NCI-H2196 treated with DMSO at 0.1 percent for 48 hours (cell line): ENCODE data around the gene RDM1.

Experiments used
- DNase-seq: peaks from one replicate; lab custom pipeline; 2025; ENCODE audit not compliant: unreplicated experiment; lab: John Stamatoyannopoulos, UW

The RDM1 gene

GRCh38 chr17:35934760-35935159, 4.2 kb upstream of the RDM1 start:
- no peak for DNase-seq

- DNase-seq, result no peak
Observed at GRCh38 chr17:35932586-35932985, 2.0 kb upstream of the RDM1 start.

GRCh38 chr17:35931794-35932425, 1.3 kb upstream of the RDM1 start:
- no peak for DNase-seq

GRCh38 chr17:35927714-35928113, 2.9 kb downstream of the RDM1 start:
- DNase-seq, result no peak

DNA sequence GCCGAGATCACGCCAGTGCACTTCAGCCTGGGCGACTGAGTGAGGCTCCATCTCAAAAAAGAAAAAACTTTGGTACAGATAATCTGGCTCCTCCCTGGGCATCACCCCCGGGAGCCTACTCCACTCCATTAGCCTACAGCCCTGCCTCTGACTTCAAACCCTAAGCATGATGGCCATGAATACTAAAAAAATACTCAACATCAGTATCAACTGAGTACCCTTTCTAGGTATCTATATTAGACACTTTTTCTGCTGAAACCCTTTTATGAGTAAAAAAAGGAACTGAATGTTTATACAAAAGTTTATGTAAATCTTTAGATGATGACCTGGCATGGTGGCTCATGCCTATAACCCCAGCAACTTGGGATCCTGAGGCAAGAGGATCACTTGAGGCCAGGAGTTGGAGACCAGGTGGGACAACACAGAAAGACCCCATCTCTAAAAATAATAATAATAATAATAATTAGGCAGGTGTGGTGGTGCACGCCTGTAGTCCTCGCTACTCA, 6.9 kb downstream of the RDM1 start:
- no peak for DNase-seq

GRCh38 chr17:35920229-35920628, 10.3 kb downstream of the RDM1 start:
- DNase-seq, result no peak

DNA sequence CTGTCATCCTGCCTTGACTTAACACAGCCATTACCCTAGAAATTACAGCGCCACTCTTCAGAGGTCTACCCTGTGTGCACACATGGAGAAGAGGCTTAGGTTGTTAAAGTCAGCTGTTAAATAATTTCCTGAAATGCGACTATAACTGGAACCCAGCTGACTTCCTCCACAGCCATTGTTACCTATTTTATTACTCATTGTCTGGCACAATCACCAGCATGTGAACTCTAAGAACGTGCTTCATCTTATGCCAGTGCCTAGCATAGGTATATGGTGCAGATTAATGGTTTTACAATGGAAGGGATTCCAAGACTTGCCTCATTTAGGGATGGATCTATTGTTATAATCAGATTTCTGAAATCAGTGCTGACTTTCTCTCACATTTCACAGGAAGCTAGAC, 11.9 kb downstream of the RDM1 start:
- no peak for DNase-seq

- no peak for DNase-seq
Observed at GRCh38 chr17:35917519-35918213, 12.9 kb downstream of the RDM1 start.

DNA sequence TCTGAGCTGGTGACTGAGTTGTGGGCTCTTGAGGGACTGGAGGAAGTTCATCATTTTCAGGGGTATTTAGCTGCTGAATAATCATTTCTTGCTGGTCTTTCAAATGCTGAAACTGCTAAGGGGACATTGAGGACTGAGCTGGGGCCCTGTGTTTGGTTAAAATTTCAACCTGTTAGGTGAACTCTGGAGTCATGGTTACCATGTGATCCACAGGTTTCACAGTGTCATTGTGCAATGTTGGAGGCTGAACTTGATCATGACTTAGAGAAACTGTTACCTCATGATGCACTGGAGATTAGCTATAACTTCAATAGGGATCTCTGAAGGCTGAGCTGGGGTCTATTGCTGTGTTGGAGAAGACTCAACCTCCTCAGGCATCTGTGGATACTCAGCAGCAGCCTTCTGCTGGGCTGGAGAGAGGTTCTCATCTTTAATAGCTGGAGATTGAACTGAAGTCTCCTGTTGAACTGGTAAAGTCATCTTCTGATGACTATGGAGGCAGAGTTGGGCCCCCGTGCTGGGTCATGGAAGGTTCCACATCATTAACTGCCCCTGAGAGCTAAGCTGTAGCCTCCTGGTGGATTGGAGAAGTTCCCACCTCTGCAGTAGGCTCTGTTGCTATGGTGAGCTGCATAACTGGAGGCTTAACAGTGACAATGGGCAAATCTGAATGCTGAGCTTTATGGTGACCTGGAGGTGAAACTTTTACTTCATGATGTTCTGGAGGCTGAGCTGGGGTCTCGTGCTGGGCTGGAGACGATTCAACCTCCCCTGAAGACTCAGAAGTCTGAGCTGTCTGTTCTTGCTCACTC, 15.2 kb downstream of the RDM1 start:
- no peak for DNase-seq

DNA sequence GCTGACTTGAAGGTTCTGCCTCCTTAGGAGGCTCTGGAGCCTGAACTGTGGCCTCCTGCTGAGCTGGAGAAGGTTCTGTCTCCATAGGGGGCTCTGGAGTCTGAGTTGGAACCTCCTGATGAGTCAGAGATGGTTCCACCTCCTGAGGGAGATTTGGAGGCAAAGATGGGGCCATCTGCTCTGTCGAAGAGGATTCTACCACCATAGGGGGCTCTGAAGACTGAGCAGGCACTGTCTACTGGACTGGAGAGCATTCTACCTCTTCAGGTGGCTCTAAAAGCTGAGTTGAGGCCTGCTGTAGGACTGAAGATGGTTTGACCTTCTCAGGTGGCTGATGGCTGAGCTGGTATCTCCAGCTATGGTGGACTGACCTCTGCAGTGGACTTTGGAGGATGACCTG, 16.2 kb downstream of the RDM1 start:
- DNase-seq, result no peak

GRCh38 chr17:35913609-35914008, 17.0 kb downstream of the RDM1 start:
- no peak for DNase-seq

DNA sequence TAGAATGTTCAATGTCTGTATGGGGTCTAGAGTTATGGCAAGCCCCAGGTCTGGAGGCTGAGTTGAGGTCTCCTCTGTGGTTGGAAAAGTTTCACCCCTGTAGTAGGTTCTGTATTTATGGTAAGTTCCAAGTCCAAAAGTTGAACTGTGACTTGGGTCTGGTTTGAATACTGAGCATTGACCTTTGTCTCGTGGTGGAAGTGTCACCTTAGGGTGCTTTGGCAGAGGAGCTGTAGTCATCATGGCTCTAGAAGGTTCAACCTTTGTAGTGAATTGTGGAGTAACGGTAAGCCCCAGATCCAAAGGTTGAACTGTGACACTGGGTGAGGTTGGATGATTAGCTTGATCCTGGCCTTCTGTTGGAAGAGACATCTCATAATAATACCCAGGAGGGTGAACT, 17.6 kb downstream of the RDM1 start:
- DNase-seq, result no peak

GRCh38 chr17:35912339-35912912, 18.1 kb downstream of the RDM1 start:
- no peak for DNase-seq

GRCh38 chr17:35909408-35909807, 21.2 kb downstream of the RDM1 start:
- no peak for DNase-seq

GRCh38 chr17:35907691-35908090, 22.9 kb downstream of the RDM1 start:
- no peak for DNase-seq

GRCh38 chr17:35906926-35907637, 23.5 kb downstream of the RDM1 start:
- DNase-seq, result no peak

DNA sequence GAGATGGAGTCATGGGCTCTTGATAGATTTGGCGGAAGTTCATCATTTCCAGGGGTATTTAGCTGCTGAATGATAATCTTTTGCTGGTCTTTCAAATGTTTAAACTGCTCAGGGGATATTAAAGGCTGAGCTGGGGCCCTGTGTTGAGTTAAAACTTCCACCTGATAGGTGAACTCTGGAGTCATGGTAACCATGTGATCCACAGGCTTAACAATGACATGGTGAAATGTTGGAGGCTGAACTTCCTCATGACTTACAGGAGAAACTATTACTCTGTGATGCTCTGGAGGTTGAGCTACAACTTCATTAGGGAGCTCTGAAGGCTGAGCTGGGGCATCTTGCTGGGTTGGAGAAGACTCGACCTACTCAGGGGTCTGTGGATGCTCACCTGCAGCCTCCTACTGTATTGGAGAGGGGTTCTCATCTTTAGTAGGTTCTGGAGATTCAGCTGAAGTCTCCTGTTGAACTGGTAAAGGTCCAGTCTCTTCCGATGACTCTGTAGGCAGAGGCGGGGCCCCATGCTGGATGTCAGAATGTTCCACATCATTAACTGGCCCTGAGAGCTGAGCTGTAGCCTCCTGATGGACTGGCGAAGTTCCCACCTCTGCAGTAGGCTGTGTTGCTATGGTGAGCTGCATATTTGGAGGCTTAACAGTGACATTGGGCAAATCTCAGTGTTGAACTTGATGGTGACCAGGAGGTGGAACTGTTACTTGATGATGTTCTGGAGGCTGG, 24.2 kb downstream of the RDM1 start:
- DNase-seq, result no peak

GRCh38 chr17:35903451-35903850, 27.1 kb downstream of the RDM1 start:
- no peak for DNase-seq

DNA sequence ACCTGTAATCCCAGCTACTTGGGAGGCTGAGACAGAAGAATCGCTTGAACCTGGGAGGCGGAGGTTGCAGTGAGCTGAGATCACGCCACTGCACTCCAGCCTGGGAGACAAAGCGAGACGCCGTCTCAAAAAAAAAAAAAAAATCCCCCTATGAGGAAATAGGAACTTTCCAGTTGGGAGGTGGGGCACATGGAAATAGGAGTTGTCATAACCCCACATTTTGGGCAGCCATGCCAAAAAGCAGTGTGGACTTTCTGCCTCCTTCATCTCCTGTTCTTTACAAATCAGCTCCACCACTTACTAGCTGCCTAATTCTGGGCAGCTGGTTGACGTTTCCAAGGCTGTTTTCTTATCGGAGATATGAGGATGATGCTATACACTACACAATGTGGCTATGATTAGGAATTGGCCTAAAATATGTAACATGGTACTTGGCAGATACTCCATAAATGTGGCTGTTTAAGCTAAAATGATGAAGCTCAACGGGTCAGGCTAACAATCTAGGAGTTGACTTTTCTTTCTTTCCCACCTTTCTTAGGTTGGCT, 28.9 kb downstream of the RDM1 start:
- no peak for DNase-seq
